Cardiac muscle cell (in vitro differentiated cells and primary cell): ENCODE results near the gene P2RX6. TPM values are rescaled to one million over a fixed set of nuclear protein-coding genes. Genes with fewer than 3 reads are reported as not detected.
"Not testable (repeated sequence)": the region's sequence is repeated elsewhere in the genome, so short reads cannot be mapped to it uniquely, and the experiment has no call there.

Source experiments
- DNase-seq, 2 donors: peaks; one replicate each; pipeline versions ENCODE4 v3.0.0 to v3.0.0-alpha.2; 2010 to 2017; ENCODE audit warnings: low read depth in 1 of 2, low spot score in 1 of 2
- H3K27ac ChIP-seq: fragments of 200-600 bp; sonication (generic); 2 replicates; pipeline ENCODE4 v1.5.1; 2016
- H3K27me3 ChIP-seq: fragments of 200-600 bp; sonication (generic); 2 replicates; pipeline ENCODE4 v1.6.0; 2016; ENCODE audit warnings: control low read depth
- H3K36me3 ChIP-seq: fragments of 200-600 bp; sonication (generic); 2 replicates; pipeline ENCODE4 v1.5.1; 2016; ENCODE audit warnings: control low read depth
- H3K4me1 ChIP-seq: fragments of 200-600 bp; sonication (generic); 2 replicates; pipeline ENCODE4 v1.8.1; 2017; ENCODE audit warnings: low read depth, mild to moderate bottlenecking, mixed run types
- H3K4me3 ChIP-seq: fragments of 200-600 bp; sonication (generic); 2 replicates; pipeline ENCODE4 v1.5.1; 2016; ENCODE audit warnings: mild to moderate bottlenecking
- H3K9me3 ChIP-seq: fragments of 200-600 bp; sonication (generic); 2 replicates; pipeline ENCODE4 v1.5.1; 2017; ENCODE audit warnings: low read depth, mild to moderate bottlenecking, control low read depth
- polyA plus RNA-seq: library from polyadenylated mRNA; unstranded; fragments of >200 nt; fragmentation: Nextera tagmentation; extraction: Ambion mirVana; gene quantifications from 2 replicates; pipeline ENCODE4 v1.2.1, GENCODE V29; 2016
- total RNA-seq: library from RNA; depleted of rRNA; stranded (reverse); fragments of >200 nt; gene quantifications from 2 replicates; pipeline ENCODE4 v1.2.3, GENCODE V29; 2016
- TF ChIP-seq, protein P1 (sequence below): IDR thresholded peaks from 2 replicates; pipeline ENCODE4 v1.5.1; 2012; ENCODE audit warnings: low read depth, mild to moderate bottlenecking, low read length

The P2RX6 gene
- total and polyA plus RNA-seq, 2 experiments from 2014 or later, result 8.6 to 8.9 TPM

GRCh38 chr22:21032868-21033688 is 18.1 kb downstream of the P2RX6 start:
- no peak overlapping the region for H3K4me3 ChIP-seq
- no peaks in the 10 kb centered on the region for H3K36me3 ChIP-seq
- H3K9me3 ChIP-seq, result no peaks in the 10 kb centered on the region
- TF ChIP-seq, protein P1, sequence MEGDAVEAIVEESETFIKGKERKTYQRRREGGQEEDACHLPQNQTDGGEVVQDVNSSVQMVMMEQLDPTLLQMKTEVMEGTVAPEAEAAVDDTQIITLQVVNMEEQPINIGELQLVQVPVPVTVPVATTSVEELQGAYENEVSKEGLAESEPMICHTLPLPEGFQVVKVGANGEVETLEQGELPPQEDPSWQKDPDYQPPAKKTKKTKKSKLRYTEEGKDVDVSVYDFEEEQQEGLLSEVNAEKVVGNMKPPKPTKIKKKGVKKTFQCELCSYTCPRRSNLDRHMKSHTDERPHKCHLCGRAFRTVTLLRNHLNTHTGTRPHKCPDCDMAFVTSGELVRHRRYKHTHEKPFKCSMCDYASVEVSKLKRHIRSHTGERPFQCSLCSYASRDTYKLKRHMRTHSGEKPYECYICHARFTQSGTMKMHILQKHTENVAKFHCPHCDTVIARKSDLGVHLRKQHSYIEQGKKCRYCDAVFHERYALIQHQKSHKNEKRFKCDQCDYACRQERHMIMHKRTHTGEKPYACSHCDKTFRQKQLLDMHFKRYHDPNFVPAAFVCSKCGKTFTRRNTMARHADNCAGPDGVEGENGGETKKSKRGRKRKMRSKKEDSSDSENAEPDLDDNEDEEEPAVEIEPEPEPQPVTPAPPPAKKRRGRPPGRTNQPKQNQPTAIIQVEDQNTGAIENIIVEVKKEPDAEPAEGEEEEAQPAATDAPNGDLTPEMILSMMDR, result no peak
- DNase-seq, result no peak
- peaks cover 8% of the 10 kb centered on the region for H3K4me1 ChIP-seq
- peaks cover 23% of the 10 kb centered on the region for H3K27me3 ChIP-seq
- H3K27ac ChIP-seq, result no peak overlapping the region

- peaks cover 23% of the 10 kb centered on the region for H3K27me3 ChIP-seq
- no peak for DNase-seq
Measured at GRCh38 chr22:21033895-21034294, 18.9 kb downstream of the P2RX6 start.

GRCh38 chr22:21034989-21035388 is 20.0 kb downstream of the P2RX6 start:
- no peaks in the 10 kb centered on the region for H3K36me3 ChIP-seq
- TF ChIP-seq, protein P1, result no peak
- H3K27me3 ChIP-seq, result peaks cover 23% of the 10 kb centered on the region
- H3K4me3 ChIP-seq, result no peak overlapping the region
- H3K9me3 ChIP-seq, result no peaks in the 10 kb centered on the region
- H3K4me1 ChIP-seq, result peaks cover 8% of the 10 kb centered on the region
- no peak for DNase-seq
- no peak overlapping the region for H3K27ac ChIP-seq

More at GRCh38 chr22:21033895-21034294, 18.9 kb downstream of the P2RX6 start:
- Histone ChIP-seq H3K4me3 (no peak overlapping the region), H3K4me1 (peaks cover 8% of the 10 kb centered on the region), H3K9me3 (no peaks in the 10 kb centered on the region), H3K36me3 (no peaks in the 10 kb centered on the region), H3K27ac (no peak overlapping the region)
- TF ChIP-seq, protein P1, result no peak

GRCh38 chr22:21038405-21038804 is 23.4 kb downstream of the P2RX6 start:
- H3K27ac ChIP-seq, result peak overlapping the region; percentile 11

DNA sequence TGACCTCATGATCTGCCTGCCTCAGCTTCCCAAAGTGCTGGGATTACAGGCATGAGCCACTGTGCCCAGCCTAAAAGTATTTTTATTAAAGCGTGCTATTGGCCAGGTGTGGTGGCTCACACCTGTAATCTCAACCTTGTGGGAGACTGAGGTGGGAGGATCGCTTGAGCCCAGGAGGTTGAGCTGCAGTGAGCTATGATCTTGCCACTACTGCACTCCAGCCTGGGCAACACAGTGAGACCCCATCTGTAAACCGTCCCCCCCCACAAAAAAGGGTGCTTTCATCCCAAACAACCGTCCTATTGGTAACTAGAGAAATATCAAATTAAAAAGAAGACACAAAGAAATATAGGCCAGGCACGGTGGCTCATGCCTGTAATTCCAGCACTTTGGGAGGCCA is 24.2 kb downstream of the P2RX6 start:
- H3K27ac ChIP-seq, H3K27me3 ChIP-seq, H3K4me1 ChIP-seq, H3K4me3 ChIP-seq, H3K36me3 ChIP-seq, DNase-seq, H3K9me3 ChIP-seq: not testable (repeated sequence)

More at GRCh38 chr22:21038405-21038804, 23.4 kb downstream of the P2RX6 start:
- DNase-seq, result peak; percentile 58 to 76
- TF ChIP-seq, protein P1, result no peak
- Histone ChIP-seq H3K27me3 (peaks cover 3% of the 10 kb centered on the region), H3K4me3 (no peak overlapping the region), H3K9me3 (no peaks in the 10 kb centered on the region), H3K4me1 (no peaks in the 10 kb centered on the region), H3K36me3 (no peaks in the 10 kb centered on the region)

DNA sequence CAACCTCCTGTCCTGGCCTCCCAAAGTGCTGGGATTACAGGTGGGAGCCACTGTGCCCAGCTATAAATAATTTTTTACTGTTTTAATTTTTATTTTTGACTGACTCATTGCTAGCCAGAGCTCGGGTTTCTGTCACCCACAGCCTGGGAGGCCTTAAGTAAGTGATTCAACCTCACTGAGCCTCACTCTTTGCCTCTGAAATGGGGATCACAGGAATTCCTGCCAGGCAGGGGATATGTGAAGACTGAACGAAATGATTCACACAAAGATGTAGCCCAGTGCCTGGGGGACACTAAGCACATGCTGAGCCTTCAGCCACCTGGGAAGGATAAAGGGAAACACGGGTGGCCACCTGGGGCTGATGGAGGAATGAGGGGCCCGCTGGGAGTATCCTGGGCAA is 27.0 kb downstream of the P2RX6 start:
- no peak overlapping the region for H3K27ac ChIP-seq
- no peaks in the 10 kb centered on the region for H3K4me1 ChIP-seq
- no peaks in the 10 kb centered on the region for H3K27me3 ChIP-seq
- no peaks in the 10 kb centered on the region for H3K9me3 ChIP-seq
- TF ChIP-seq, protein P1, result no peak
- DNase-seq, result no peak
- H3K36me3 ChIP-seq, result no peaks in the 10 kb centered on the region
- H3K4me3 ChIP-seq, result no peak overlapping the region
